Activated T-cell treated with anti-CD3 and anti-CD28 coated beads, Interleukin-2, amount 50 U/mL, for 1 hour (primary cell): ENCODE results near the gene SOX5.

Experiments used
- DNase-seq: peaks from one replicate; pipeline ENCODE4 v3.0.0-alpha.2; 2020

Gene SOX5

GRCh38 chr12:23669691-23670090, 279.8 kb downstream of the SOX5 start:
- no peak for DNase-seq

DNA sequence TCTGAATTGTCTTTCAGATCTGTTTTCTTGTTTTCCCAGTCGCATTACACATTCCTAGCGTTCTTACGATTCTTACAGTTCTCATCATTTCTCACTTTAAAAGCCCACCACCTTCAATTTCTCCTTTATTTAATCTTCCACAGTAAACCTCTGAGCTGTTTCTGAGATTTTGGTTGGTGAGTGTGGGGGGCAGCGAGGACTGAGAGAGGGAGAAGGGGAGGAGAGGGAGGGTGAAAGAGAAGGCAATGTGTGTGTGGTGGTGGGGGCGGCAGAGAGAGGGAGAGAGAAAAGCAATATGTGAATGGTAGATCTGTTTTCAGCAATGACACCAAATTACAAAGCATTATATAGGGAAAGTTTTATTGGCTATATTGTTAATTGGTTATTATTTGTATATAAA, 282.6 kb downstream of the SOX5 start:
- DNase-seq: no peak

DNA sequence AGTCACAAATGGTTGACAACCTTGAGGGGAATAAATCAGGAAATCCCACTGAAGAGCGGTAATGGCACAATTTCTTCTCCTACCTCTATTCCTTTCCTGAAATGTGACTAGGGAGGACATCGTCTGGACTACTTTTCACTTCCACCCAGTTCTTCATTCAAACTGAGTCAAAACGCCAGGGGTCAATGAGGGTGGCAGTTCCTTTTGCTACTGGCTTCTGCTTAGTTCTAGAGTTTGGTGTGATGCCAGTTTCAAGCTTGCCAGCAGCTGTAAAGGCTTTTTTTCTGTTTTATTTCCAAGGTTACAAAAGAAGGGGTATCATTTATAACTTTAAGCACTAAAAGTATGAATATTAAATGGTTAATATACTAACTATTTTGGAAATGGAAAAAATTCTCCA, 286.5 kb downstream of the SOX5 start:
- no peak for DNase-seq

DNA sequence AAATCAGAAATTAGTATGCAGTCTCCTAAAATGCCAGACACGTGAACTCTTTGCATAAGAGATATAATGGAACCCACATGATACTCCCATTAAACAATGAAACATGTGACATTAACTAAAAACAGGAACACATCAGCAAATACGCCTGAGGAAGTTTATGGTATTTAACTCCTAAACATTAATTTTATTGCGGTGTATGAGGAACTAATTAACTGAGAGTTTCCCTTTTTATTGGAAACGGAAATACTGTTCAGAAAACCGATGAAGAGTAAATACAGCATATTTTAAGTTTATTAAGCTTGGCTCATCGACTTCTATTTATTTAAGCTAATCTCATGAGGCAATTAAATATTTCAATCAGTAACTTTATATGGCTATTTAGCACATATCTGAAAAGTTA, 290.3 kb downstream of the SOX5 start:
- no peak for DNase-seq

DNA sequence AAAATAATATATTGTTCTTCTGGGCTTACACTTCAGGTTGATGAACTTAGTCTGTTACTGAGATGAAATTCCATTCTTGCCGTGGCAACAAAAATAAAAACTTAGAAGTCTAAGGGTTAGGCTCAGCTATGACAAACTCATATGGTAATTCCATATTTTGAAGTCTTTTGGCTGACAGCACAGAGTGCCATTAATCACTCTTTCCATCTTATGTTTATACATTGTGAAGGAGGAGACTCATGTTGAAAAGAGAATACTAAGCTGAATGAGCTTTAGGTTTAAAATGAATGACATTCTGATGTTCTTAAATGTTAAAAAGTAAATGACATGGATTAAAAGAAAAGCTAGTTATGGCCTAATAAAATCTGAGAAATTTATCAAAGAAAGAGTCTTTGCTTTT, 291.9 kb downstream of the SOX5 start:
- no peak for DNase-seq

DNA sequence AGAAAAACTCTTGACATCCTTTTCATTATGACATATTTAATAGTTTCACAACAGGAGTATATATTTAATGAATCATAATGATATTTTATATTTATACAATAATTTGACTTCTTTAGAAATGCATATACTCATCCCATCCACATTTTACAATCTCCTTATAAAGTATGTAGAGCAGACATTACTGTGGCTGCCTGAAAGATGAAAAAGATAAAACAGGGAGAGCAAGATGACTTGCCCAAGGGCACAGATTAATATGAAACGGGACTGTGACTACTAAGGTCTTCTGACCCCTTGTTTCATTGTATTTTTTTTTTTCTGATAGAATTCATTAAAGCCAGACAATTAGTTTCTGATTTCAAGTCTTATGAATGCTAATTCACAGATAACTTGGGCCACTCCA, 293.6 kb downstream of the SOX5 start:
- DNase-seq: no peak

- DNase-seq: no peak
These were observed 294.4 kb downstream of the SOX5 start for GRCh38 chr12:23655112-23655511.

DNA sequence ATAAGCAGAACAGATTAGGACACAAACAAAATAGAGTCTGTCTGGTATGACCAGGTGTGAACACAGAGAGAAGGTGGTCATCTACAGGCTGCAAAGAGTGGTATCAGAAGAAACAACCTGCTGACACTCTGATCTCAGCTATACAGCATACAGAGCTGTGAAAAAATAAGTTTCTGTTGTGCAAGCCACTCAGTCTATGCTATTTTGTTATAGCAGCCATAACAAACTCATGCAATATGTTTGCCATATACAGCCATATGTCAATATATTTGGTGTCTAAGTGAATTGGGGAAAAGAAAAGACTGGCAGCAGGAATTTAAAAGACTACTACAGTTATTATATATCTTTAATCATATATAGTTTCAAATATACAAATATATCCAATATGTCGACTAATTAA, 300.9 kb downstream of the SOX5 start:
- DNase-seq: no peak

DNA sequence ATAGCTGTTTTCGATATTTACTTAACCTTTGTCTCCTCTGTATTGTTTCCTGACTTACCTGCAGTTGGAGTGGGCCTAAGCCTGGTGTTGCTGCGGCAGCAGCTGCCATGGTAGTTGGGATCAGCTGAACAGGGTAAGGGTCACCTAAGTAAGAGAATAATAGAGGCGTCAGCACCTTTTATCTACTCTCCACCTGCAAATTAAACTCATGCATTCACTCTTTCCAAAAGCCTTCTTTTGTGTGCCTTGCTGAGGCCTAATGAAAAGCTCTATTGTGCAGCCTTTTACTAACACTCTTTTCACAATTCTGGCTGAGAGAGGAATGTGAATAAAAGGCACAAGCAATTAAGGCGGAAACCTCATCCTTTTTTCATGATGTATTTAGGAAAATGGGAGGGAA, 308.7 kb downstream of the SOX5 start:
- DNase-seq: no peak

DNA sequence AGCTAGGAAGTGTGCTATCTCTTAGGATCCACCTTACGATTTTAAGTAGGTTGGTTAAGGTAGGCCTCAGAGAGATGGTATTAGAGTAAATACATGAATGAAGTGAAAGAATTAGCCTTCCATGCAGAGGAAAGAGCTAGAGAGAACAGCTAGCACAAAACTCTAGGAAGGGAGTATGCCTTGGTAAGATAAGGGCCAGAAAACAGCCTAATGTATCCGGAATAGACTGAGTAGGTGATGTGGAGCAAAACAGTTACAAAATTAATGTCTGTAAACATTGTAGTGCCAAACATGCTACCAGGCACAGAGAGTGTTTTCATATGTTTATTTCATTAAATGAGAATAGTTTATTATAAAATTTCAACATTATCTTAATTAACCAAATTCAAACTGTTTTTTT, 315.1 kb downstream of the SOX5 start:
- no peak for DNase-seq

DNA sequence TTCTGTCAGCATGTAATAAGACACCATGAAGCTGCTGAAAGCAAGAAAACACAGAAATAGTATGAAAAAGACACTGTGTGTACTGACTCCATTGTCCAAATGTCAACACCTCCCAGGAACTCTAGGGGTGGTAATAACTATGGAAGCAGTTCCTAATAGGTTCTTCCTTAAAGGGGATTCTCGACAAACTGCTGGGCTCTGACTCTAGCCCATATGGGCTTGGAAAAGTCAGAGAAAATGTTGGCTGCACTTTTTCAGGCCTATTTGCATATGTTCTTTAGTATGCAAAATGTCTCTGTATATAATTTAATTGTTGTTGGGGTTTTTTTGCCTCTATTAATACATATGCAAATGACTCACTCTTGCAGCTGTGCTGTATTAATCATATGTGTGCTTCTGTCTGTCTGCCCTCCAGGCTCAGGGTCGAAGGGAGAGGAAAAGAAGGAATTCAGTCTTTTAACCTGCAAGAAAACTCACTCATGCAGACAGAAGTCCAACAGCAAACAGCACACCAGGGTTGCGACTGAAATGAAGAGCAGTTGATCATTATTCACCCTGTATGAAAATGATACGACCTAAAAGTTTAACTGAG, 317.6 kb downstream of the SOX5 start:
- no peak for DNase-seq

GRCh38 chr12:23630524-23630923, 318.9 kb downstream of the SOX5 start:
- DNase-seq: no peak

GRCh38 chr12:23628806-23629205, 320.7 kb downstream of the SOX5 start:
- no peak for DNase-seq

- DNase-seq: no peak
These were observed 322.7 kb downstream of the SOX5 start for GRCh38 chr12:23626791-23627190.

DNA sequence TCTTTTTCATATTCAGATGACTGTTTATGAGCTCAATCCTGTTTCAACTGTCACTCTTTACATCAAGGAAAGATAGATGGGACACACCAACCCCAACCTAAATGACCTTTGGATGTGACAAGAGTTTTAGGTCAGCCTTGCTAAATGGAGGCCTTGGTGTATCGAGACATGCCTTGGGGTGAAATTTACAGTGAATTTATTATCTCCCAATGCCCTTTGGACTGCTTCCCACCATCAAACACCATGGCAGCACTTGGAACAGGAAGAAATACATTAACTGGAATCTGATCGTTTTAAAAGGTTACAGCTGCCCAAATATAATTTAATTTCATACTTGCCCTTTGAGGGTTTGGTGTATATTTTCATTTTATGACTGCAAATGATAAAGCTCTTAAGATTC, 327.6 kb downstream of the SOX5 start:
- no peak for DNase-seq

DNA sequence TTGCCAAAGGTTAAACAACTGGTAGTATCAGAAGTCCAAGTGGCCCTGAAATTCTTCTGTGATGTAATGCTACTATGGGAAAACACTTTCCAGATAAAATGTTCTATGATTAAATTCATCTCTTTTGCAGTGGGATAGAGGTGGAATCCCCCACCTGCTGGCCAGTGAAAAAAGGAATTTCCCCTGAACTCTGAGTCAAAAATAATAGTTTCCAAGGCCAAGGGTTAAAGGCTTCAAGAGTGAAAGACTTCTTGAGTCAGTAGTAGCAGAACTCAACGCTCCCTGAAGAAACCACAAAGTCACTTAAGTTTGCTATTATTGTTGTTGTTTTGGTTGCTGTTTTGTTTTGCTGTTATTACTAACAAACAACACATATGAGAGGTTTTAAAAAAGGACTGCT, 330.8 kb downstream of the SOX5 start:
- DNase-seq: no peak

- no peak for DNase-seq
These were observed 331.7 kb downstream of the SOX5 start for GRCh38 chr12:23617749-23618148.

GRCh38 chr12:23614280-23614679, 335.2 kb downstream of the SOX5 start:
- no peak for DNase-seq

DNA sequence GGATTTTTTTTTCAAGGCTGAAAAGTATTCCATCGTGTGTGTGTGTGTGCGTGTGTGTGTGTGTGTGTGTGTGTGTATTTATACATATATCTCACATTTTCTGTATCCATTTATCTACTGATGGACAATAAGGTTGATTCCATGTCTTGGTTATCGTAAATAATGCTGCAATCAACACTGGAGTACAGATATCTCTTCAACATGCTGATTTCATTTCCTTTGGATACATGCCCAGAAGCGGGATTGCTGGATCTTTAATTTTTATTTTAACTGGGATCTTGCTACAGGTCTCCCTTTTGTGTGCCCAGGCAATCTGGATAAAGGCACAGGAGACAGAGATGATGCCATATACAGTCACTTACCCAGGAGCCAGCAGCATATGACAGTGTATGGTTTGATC, 338.1 kb downstream of the SOX5 start:
- no peak for DNase-seq

DNA sequence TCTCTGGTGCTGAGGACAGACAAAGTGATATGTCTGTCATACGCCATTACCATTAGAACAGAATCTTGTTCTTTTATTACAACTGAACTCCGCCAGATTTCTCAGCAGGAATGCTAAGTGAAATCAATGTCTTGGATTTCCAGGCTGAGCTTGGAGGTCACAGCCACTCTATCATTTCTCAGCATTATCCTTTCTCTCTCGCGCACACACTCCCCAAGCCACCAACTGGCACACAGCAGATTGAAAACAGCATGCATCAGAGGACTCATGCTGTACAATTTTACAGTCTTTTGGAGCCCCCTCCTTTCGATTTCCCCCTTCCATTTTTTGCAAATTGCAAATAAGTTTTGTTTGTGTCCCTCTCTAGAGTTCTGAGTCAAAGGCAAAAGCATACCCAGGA, 348.6 kb downstream of the SOX5 start:
- no peak for DNase-seq

DNA sequence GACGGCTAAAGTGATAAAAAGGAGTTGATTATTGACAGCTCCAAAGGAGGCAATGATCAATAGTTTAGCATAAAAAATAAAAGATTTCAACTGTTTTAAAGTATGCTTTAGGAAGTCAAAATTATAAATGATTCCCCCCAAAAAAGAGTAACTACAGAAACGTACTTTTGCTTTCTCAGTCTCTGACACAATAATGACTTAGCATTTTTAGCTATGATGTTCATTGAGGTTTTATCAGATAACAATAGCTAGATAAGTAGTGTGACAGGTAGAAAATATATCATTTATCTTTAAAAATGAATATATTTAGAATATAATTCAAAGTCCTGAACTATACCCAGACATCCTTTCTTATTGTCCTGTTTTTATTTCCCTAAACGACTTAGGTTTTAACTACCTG, 352.9 kb downstream of the SOX5 start:
- DNase-seq: no peak

DNA sequence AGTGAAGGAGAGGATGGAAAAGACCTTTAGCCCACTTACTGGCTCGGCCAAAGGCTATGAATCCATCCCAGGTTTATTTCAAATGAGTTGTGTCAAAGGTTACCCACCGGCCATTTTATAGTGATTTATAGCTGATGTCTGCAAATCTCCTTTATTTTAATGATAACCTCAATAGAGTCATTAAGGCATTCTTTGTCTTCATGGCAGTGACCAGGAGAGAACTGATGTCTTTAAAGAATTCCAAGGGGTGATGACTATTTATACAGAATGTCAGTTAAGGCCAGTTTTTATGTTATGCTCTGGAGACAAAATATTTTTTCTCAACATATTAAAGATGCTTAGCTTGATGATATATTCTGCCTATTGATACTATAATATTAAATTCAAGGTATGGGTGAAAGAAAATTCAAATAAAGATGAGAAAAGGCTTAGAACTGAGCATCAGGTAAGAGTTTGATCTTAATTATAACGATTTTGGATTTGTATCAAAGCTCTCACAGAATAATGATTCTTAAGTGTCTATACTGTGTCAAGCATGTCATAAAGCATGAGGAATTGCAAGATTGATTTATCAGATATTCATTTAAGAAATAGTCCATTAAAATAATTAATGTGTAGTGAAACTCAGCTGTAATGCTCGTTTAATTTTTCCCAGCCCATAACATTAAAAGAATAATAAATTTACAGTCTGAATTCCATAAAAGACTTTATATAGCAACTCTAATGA, 361.5 kb downstream of the SOX5 start:
- no peak for DNase-seq

GRCh38 chr12:23585782-23586163, 363.7 kb downstream of the SOX5 start:
- DNase-seq: no peak

GRCh38 chr12:23585156-23585781, 364.2 kb downstream of the SOX5 start:
- DNase-seq: no peak

DNA sequence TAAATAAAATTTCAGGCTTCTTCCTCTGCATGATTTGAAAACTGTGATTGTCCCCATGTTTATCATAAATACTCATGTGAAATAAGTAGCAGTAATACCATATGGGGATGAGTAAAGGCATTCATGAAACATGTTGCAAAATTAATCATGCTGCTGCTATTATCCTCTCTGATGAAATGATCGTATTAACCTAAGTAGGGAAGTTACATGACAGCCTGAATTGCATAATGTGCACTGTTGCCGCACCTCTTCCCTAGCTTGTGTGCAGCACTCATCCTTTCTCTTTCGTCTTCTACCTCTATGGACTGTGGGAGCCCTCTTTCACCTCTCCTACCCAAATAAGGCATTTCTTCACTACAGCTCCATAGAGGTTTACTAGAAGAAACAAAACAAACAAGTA, 367.6 kb downstream of the SOX5 start:
- DNase-seq: no peak
